ENCODE results near the gene SERGEF.
"Not testable (repeated sequence)": the region's sequence is repeated elsewhere in the genome, so short reads cannot be mapped to it uniquely, and the experiment has no call there.

DNA sequence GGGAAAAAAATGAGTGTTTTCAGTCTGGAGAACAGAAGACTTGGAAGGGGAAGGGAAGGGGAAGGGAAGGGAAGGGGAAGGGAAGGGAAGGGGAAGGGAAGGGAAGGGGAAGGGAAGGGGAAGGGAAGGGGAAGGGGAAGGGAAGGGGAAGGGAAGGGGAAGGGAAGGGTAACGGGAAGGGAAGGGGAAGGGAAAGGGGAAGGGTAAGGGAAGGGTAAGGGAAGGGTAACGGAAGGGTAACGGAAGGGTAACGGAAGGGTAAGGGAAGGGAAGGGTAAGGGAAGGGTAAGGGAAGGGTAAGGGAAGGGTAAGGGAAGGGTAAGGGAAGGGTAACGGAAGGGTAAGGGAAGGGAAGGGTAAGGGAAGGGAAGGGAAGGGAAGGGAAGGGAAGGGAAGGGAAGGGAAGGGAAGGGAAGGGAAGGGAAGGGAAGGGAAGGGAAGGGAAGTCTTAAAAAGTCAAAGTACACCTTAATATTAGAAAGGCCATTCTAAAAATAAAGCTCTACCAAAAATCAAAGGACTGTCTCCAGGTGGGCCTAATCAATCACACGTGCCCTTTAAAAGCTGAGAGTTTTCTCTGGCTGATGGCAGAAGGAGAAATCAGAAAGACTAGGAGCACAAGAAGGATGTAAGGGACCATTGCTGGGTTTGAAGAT is 116.2 kb downstream of the SERGEF start:
- TF ChIP-seq, protein P1, sequence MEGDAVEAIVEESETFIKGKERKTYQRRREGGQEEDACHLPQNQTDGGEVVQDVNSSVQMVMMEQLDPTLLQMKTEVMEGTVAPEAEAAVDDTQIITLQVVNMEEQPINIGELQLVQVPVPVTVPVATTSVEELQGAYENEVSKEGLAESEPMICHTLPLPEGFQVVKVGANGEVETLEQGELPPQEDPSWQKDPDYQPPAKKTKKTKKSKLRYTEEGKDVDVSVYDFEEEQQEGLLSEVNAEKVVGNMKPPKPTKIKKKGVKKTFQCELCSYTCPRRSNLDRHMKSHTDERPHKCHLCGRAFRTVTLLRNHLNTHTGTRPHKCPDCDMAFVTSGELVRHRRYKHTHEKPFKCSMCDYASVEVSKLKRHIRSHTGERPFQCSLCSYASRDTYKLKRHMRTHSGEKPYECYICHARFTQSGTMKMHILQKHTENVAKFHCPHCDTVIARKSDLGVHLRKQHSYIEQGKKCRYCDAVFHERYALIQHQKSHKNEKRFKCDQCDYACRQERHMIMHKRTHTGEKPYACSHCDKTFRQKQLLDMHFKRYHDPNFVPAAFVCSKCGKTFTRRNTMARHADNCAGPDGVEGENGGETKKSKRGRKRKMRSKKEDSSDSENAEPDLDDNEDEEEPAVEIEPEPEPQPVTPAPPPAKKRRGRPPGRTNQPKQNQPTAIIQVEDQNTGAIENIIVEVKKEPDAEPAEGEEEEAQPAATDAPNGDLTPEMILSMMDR (IDR thresholded peaks at IDR 0.05) = not testable (repeated sequence)
- TF ChIP-seq POLR2A (IDR thresholded peaks at IDR 0.05) = not testable (repeated sequence)
